ENCODE measurements around the gene MYBBP1A. TPM values are rescaled to one million over a fixed set of nuclear protein-coding genes. Genes with fewer than 3 reads are reported as not detected.

Gene MYBBP1A
- total and polyA plus RNA-seq, 2 of the 8 experiments (the other 6 are each of a cell fraction or from before 2014, with no cell fraction given): 46.8 to 151 TPM

DNA sequence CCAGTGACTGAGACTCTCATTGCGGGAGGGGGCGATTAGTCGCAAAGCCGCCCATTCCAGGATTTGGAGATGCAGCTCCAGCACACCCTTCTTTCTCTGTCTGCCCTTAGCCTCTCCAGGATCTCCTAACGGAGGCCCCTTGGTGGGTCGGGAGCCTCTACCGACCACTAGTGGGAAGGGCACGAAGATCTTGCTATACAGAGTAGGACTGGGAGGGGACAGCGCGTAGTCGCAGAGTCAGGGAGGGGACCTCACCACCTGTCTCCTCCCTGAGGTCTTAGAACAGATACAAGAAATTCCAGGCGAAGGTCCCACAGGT lies 28.6 kb upstream of the MYBBP1A start (continued):
- TF ChIP-seq, protein P1, sequence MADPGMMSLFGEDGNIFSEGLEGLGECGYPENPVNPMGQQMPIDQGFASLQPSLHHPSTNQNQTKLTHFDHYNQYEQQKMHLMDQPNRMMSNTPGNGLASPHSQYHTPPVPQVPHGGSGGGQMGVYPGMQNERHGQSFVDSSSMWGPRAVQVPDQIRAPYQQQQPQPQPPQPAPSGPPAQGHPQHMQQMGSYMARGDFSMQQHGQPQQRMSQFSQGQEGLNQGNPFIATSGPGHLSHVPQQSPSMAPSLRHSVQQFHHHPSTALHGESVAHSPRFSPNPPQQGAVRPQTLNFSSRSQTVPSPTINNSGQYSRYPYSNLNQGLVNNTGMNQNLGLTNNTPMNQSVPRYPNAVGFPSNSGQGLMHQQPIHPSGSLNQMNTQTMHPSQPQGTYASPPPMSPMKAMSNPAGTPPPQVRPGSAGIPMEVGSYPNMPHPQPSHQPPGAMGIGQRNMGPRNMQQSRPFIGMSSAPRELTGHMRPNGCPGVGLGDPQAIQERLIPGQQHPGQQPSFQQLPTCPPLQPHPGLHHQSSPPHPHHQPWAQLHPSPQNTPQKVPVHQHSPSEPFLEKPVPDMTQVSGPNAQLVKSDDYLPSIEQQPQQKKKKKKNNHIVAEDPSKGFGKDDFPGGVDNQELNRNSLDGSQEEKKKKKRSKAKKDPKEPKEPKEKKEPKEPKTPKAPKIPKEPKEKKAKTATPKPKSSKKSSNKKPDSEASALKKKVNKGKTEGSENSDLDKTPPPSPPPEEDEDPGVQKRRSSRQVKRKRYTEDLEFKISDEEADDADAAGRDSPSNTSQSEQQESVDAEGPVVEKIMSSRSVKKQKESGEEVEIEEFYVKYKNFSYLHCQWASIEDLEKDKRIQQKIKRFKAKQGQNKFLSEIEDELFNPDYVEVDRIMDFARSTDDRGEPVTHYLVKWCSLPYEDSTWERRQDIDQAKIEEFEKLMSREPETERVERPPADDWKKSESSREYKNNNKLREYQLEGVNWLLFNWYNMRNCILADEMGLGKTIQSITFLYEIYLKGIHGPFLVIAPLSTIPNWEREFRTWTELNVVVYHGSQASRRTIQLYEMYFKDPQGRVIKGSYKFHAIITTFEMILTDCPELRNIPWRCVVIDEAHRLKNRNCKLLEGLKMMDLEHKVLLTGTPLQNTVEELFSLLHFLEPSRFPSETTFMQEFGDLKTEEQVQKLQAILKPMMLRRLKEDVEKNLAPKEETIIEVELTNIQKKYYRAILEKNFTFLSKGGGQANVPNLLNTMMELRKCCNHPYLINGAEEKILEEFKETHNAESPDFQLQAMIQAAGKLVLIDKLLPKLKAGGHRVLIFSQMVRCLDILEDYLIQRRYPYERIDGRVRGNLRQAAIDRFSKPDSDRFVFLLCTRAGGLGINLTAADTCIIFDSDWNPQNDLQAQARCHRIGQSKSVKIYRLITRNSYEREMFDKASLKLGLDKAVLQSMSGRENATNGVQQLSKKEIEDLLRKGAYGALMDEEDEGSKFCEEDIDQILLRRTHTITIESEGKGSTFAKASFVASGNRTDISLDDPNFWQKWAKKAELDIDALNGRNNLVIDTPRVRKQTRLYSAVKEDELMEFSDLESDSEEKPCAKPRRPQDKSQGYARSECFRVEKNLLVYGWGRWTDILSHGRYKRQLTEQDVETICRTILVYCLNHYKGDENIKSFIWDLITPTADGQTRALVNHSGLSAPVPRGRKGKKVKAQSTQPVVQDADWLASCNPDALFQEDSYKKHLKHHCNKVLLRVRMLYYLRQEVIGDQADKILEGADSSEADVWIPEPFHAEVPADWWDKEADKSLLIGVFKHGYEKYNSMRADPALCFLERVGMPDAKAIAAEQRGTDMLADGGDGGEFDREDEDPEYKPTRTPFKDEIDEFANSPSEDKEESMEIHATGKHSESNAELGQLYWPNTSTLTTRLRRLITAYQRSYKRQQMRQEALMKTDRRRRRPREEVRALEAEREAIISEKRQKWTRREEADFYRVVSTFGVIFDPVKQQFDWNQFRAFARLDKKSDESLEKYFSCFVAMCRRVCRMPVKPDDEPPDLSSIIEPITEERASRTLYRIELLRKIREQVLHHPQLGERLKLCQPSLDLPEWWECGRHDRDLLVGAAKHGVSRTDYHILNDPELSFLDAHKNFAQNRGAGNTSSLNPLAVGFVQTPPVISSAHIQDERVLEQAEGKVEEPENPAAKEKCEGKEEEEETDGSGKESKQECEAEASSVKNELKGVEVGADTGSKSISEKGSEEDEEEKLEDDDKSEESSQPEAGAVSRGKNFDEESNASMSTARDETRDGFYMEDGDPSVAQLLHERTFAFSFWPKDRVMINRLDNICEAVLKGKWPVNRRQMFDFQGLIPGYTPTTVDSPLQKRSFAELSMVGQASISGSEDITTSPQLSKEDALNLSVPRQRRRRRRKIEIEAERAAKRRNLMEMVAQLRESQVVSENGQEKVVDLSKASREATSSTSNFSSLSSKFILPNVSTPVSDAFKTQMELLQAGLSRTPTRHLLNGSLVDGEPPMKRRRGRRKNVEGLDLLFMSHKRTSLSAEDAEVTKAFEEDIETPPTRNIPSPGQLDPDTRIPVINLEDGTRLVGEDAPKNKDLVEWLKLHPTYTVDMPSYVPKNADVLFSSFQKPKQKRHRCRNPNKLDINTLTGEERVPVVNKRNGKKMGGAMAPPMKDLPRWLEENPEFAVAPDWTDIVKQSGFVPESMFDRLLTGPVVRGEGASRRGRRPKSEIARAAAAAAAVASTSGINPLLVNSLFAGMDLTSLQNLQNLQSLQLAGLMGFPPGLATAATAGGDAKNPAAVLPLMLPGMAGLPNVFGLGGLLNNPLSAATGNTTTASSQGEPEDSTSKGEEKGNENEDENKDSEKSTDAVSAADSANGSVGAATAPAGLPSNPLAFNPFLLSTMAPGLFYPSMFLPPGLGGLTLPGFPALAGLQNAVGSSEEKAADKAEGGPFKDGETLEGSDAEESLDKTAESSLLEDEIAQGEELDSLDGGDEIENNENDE (IDR thresholded peaks at IDR 0.05; ENCODE audit: insufficient replicate concordance, low read length): no peak
- no peak for TF ChIP-seq SRF (IDR thresholded peaks at IDR 0.05; ENCODE audit: low read depth, low read length)
- no peak for TF ChIP-seq CBX5 (IDR thresholded peaks at IDR 0.05; ENCODE audit: low read depth, low read length)
- TF ChIP-seq, protein P2, sequence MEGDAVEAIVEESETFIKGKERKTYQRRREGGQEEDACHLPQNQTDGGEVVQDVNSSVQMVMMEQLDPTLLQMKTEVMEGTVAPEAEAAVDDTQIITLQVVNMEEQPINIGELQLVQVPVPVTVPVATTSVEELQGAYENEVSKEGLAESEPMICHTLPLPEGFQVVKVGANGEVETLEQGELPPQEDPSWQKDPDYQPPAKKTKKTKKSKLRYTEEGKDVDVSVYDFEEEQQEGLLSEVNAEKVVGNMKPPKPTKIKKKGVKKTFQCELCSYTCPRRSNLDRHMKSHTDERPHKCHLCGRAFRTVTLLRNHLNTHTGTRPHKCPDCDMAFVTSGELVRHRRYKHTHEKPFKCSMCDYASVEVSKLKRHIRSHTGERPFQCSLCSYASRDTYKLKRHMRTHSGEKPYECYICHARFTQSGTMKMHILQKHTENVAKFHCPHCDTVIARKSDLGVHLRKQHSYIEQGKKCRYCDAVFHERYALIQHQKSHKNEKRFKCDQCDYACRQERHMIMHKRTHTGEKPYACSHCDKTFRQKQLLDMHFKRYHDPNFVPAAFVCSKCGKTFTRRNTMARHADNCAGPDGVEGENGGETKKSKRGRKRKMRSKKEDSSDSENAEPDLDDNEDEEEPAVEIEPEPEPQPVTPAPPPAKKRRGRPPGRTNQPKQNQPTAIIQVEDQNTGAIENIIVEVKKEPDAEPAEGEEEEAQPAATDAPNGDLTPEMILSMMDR (IDR thresholded peaks at IDR 0.05; ENCODE audit: control extremely low read depth in 1 of 3, insufficient read depth in 1 of 3, low read depth in 1 of 3, low read length in 3 of 3): peak; percentile 38 to 61 (median 48); a peak in 3 of 4 replicates
- TF ChIP-seq, protein P3, sequence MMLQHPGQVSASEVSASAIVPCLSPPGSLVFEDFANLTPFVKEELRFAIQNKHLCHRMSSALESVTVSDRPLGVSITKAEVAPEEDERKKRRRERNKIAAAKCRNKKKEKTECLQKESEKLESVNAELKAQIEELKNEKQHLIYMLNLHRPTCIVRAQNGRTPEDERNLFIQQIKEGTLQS (IDR thresholded peaks at IDR 0.05; ENCODE audit: insufficient read depth, low read depth, low read length): no peak
- no peak for TF ChIP-seq ASH2L (IDR thresholded peaks at IDR 0.05; ENCODE audit: low read length)
- no peak for TF ChIP-seq GTF2F1 (IDR thresholded peaks at IDR 0.05; ENCODE audit: borderline replicate concordance, low read depth, low read length)
- TF ChIP-seq RAD21 (IDR thresholded peaks at IDR 0.05 in 1 of 2, conservative IDR thresholded peaks at IDR 0.05 in 1 of 2; ENCODE audit: low read depth in 2 of 2, low read length in 2 of 2): peak in 1 of 2 experiments; percentile 10; a peak in 2 of 4 replicates
